Prostate gland (tissue), 2 donors: ENCODE measurements around the gene AOPEP.

Experiments
- POLR2A ChIP-seq: fragments of 450-650 bp; IDR thresholded peaks from one replicate; pipeline ENCODE4 v1.6.1; 2016; ENCODE audit warnings: antibody characterized with exemption, mild to moderate bottlenecking
- POLR2AphosphoS5 ChIP-seq: sonication (generic); formaldehyde crosslinking; IDR thresholded peaks from one replicate; pipeline ENCODE4 v1.6.1; 2017; ENCODE audit warnings: antibody characterized with exemption
- TF ChIP-seq, protein P1 (sequence below), 4 experiments: fragments of 200-600 bp in 2 of 4; fragments of 450-650 bp in 2 of 4; sonication (generic) in 2 of 4; IDR thresholded peaks; 1 replicate in 3 of 4; 2 replicates in 1 of 4; pipeline ENCODE4 v1.5.1; 2016 to 2019; ENCODE audit warnings: antibody characterized with exemption in 4 of 4, mild to moderate bottlenecking in 2 of 4, moderate library complexity in 2 of 4

DNA sequence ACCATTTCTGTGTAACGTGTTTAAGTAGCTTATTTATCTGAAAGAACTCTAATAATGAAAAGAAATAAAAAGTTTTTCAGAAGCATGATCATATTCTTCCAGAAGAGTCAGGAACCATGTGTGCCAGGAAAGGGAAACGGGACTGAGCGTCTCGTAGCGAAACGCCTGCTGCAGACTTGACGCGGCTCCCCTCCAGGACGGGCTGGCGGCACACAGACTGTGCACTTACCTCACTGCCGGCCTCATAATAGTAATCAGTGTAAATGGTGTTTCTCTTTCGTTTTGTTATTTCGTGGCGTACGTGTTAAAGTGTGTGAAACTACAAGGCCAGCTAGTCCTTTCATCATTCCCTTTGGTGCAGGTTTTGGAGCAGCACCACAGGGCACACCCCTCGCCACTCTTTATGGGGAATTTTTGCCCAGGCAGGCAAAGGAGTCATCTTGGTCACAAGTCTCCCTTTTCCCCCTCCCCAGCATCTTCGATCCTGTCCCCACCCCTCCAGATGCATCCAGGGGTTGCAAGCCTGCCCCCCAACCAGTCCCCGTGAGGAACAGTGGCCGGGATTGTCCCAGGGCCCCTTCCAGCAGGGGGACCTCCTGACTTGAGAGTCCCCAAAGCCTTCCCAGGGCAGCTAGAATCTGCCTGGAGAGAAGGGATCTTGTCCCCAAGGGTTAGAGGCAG is 357.9 kb downstream of the AOPEP start:
- peak; percentile 51 for TF ChIP-seq POLR2A
- TF ChIP-seq, protein P1, sequence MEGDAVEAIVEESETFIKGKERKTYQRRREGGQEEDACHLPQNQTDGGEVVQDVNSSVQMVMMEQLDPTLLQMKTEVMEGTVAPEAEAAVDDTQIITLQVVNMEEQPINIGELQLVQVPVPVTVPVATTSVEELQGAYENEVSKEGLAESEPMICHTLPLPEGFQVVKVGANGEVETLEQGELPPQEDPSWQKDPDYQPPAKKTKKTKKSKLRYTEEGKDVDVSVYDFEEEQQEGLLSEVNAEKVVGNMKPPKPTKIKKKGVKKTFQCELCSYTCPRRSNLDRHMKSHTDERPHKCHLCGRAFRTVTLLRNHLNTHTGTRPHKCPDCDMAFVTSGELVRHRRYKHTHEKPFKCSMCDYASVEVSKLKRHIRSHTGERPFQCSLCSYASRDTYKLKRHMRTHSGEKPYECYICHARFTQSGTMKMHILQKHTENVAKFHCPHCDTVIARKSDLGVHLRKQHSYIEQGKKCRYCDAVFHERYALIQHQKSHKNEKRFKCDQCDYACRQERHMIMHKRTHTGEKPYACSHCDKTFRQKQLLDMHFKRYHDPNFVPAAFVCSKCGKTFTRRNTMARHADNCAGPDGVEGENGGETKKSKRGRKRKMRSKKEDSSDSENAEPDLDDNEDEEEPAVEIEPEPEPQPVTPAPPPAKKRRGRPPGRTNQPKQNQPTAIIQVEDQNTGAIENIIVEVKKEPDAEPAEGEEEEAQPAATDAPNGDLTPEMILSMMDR (IDR thresholded peaks at IDR 0.05), result no peak
- TF ChIP-seq POLR2AphosphoS5, result peak; percentile 43
